Lower leg skin (tissue), 4 donors: ENCODE data around the gene TMEM235. TPM values are rescaled to one million over a fixed set of nuclear protein-coding genes. Genes with fewer than 3 reads are reported as not detected.

ENCODE experiments used
- DNase-seq, 2 donors: peaks; one replicate each; pipeline ENCODE4 v3.0.0-alpha.2; 2019; ENCODE audit warnings: low spot score in 2 of 2
- H3K4me3 ChIP-seq: fragments of 200-600 bp; sonication (generic); 2 replicates; pipeline ENCODE4 v1.5.1; 2017; ENCODE audit warnings: mild to moderate bottlenecking, low read depth; ENCODE audit not compliant: poor library complexity, severe bottlenecking
- POLR2A ChIP-seq, 2 donors: fragments of 450-650 bp; IDR thresholded peaks; one replicate each; pipeline ENCODE4 v1.6.1; 2016 to 2017; ENCODE audit warnings: antibody characterized with exemption in 2 of 2, mild to moderate bottlenecking in 1 of 2, moderate library complexity in 1 of 2
- WGBS, 2 donors: methylation state at CpG; one replicate each; pipeline ENCODE4 v1.1.5; 2018; 5-methylcytosine and 5-hydroxymethylcytosine counted together
- intact Hi-C: fragments of 100-400 bp; cut with DNase I; formaldehyde crosslinking; loops from one replicate; pipeline ENCODE4 v1.15.0; 2023; ENCODE audit warnings: low total_unique reads
- total RNA-seq, 4 donors: library from RNA; depleted of rRNA; stranded (reverse); fragments of >200 nt; gene quantifications; one replicate each; pipeline ENCODE4 v1.1.0, GENCODE V29; 2016
- TF ChIP-seq, protein P1 (sequence below), 3 donors: fragments of 450-650 bp; IDR thresholded peaks; one replicate each; pipeline ENCODE4 v1.5.1; 2016; ENCODE audit warnings: antibody characterized with exemption in 3 of 3, mild to moderate bottlenecking in 3 of 3, moderate library complexity in 2 of 3

Gene TMEM235
- total RNA-seq, 4 donors from 2014 or later = not detected

DNA sequence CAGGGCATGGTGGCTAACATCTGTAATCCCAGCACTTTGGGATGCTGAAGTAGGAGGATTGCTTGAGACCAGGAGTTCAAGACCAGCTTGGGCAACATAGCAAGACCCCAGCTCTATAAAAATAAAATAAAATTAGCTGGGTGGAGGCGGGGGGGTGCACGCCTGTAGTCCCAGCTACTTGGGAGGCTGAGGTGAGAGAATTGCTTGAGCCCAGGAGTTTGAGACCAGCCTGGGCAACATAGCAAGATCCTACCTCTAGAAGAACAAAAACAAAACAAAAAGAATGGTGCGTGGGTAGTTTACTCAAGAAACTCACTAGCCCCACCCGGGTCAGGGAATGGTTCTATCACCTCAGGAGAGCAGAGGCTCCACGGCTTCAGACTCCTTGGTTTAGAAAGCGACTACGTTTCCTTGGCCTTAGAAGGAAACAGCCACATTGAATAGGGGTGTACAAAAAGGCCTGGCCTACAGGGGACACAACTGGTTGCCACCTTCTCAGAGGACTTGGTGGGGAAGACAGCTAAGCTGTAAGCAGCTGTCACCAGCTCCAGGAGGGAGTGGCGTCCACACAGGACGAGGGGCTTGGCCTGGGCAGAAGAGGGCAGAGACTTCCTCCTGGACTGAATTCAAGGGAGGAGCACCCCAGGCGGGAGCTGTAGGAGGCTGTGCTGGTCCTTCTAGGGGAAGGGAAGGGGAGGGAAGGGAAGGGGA lies 45.3 kb upstream of the TMEM235 start:
- WGBS, 2 donors = 43 to 51% methylated on average over 10 of the region's 10 CpGs
- H3K4me3 ChIP-seq = no peak overlapping the region
- TF ChIP-seq POLR2A (IDR thresholded peaks at IDR 0.05) = no peak
- TF ChIP-seq, protein P1, sequence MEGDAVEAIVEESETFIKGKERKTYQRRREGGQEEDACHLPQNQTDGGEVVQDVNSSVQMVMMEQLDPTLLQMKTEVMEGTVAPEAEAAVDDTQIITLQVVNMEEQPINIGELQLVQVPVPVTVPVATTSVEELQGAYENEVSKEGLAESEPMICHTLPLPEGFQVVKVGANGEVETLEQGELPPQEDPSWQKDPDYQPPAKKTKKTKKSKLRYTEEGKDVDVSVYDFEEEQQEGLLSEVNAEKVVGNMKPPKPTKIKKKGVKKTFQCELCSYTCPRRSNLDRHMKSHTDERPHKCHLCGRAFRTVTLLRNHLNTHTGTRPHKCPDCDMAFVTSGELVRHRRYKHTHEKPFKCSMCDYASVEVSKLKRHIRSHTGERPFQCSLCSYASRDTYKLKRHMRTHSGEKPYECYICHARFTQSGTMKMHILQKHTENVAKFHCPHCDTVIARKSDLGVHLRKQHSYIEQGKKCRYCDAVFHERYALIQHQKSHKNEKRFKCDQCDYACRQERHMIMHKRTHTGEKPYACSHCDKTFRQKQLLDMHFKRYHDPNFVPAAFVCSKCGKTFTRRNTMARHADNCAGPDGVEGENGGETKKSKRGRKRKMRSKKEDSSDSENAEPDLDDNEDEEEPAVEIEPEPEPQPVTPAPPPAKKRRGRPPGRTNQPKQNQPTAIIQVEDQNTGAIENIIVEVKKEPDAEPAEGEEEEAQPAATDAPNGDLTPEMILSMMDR (IDR thresholded peaks at IDR 0.05) = no peak
- intact Hi-C loops = no loop called here
- DNase-seq = no peak

DNA sequence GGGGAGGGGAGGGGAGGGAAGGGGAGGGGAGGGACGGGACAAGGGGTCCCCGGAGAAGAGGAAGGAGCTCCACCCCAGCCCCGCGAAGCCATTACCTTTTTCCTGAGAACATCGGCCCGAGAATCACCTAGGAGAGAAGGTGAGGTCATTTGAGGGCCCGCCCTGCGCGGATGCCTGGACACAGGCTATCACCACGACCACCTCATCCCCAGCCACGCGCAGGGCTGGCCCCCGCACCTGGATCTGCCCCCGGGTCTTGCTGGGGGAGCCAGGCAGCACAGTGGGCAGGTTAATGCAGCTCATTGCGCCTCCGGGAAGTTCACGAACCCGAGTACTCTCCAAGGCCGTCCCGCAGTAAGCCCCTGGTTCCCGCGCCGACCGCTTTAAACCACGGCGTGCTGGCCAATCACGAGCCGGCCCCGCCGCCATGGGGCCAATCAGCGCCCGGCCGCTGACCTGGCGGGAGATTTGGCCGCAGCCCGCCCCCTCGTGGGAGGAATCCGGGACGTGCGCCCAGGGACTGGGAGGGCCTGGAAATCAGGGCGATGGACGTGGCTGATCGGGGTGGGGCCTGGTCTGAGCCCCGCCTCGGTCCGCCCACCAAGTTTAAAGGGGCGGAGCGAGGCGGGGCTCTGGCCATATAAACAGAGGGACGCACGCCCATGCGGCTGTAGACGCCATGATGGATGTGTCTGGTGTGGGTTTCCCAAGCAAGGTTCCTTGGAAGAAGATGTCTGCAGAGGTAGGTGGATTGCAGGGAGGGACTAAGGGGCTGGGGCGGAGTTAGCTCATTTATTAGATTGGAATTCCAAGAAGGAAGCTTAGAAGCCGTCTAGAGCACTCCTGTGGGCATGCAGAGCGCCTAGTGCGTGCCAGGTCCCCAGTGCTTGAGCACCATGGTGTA lies 44.5 kb upstream of the TMEM235 start, which contains the start of the genes AFMID and TK1:
Gene AFMID, plus strand, starts transcription at position 671 of the 904 bp plus-strand sequence. Its CDS starts 9 bp downstream, at position 680.
Gene TK1, minus strand, starts transcription at position 361 of the 904 bp plus-strand sequence. Its CDS starts 58 bp downstream, at position 303.
- intact Hi-C loops = no loop called here
- WGBS, 2 donors = 5 to 6% methylated on average over 36 to 50 of the region's 57 CpGs

DNA sequence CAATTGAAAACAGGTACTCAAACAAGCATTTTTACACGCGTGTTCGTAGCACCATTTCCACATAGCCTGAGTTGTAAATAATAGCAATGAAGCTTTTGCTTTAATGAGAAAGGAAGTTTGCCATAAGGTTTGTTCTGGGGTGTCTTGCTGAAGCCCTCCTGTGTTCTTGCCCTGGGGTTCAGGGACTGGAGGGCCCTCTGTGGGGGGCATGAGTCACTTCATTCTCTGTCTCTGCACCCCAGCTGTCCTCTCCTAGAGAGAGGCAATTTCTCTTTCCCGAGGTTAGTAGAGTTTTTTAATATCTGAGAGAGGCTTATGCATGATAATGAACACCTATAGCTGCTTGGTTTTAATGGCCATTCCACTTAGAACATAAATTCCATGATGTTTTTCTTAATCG lies 34.7 kb upstream of the TMEM235 start:
- WGBS, 2 donors = 75 to 78% methylated on average over 5 of the region's 5 CpGs
- TF ChIP-seq POLR2A (IDR thresholded peaks at IDR 0.05) = no peak
- TF ChIP-seq, protein P1 (IDR thresholded peaks at IDR 0.05) = no peak
- no peak for DNase-seq
- intact Hi-C loops = no loop called here
- no peak overlapping the region for H3K4me3 ChIP-seq

More for the DNA sequence above, 44.5 kb upstream of the TMEM235 start, which contains the start of the genes AFMID and TK1:
- peak within 1 kb of the TSS; percentile 36 for H3K4me3 ChIP-seq
- TF ChIP-seq, protein P1 (IDR thresholded peaks at IDR 0.05) = peak in 1 of 3 donors; percentile 90
- no peak for TF ChIP-seq POLR2A (IDR thresholded peaks at IDR 0.05)
- peak; percentile 95 to 99 for DNase-seq

DNA sequence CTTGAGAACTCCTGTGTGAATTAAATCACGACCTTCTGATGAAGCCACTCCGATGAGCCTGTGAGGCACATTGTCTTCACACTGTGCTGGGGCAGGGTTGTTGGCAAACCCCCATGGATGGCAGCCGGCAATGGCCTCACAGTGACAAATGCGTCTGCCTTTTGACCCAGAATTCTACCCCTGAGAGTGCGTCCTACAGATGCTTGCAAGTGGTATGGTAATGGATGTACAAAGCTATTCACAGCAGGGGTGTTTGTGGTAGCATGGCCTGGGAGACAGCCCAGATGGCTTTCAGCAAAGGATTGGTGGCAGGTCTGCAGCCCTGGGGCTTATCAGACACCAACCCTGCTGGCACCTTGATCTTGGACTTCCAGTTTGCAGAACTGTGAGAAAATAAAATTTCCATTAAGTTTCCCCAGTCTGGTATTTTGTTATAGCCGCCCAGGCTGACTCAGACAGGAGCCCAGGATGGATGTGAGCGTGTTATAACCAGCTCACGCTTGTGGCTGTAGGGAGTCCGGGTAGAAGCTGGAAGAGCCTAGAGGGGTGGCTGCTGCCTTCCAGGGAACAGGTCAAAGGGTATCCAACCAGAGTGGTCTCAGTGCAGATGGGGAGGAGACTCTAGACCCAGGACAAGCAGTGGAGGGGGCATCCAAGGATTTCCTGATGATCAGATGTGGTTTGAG lies 34.1 kb upstream of the TMEM235 start:
- WGBS, 2 donors = 57 to 61% methylated on average over 9 of the region's 9 CpGs
- no peak for DNase-seq
- intact Hi-C loops = no loop called here

DNA sequence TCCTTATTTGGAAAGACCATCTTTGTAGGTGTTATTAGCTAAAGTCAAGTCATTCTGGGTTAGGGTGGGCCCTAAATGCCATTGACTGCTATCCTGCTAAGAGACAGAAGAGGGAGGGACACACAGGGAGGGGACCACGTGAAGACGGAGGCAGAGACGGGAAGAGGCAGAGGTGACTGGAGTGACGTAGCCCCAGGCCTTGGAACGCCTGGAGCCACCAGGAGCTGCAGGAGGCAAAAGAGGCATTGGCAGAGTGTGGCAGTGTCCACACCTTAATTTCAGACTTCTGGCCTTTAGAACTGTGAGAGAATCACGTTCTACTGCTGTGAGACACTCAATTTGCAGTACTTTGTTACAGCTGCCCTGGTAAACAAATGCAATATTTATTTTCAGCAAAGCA lies 31.0 kb upstream of the TMEM235 start:
- no peak for DNase-seq
- intact Hi-C loops = no loop called here
- H3K4me3 ChIP-seq = no peak overlapping the region
- WGBS, 2 donors = 79 to 80% methylated on average over 6 of the region's 6 CpGs
- no peak for TF ChIP-seq POLR2A (IDR thresholded peaks at IDR 0.05)
- TF ChIP-seq, protein P1 (IDR thresholded peaks at IDR 0.05) = no peak

More for the DNA sequence above, 34.1 kb upstream of the TMEM235 start:
- no peak overlapping the region for H3K4me3 ChIP-seq
- TF ChIP-seq, protein P1 (IDR thresholded peaks at IDR 0.05) = no peak
- TF ChIP-seq POLR2A (IDR thresholded peaks at IDR 0.05) = no peak
